HG02571 (cell line): ENCODE measurements around the gene LMBRD2.
A peak's percentile ranks its signal among the peaks of the same experiment; 100 is the strongest.

ENCODE experiments used
- ATAC-seq: cut with Tn5 transposase; IDR thresholded peaks from one replicate; pipeline ENCODE4 v1.9.1; 2021; ENCODE audit warnings: mild to moderate bottlenecking, moderate library complexity; ENCODE audit not compliant: unreplicated experiment

Gene LMBRD2

GRCh38 chr5:36111238-36111637 is 40.4 kb downstream of the LMBRD2 start:
- no peak for ATAC-seq

- no peak for ATAC-seq
These were observed 42.8 kb downstream of the LMBRD2 start for GRCh38 chr5:36108758-36109460.

- ATAC-seq, result no peak
These were observed 45.9 kb downstream of the LMBRD2 start for GRCh38 chr5:36105819-36106218.

GRCh38 chr5:36099748-36100147 is 51.9 kb downstream of the LMBRD2 start:
- no peak for ATAC-seq

GRCh38 chr5:36096486-36096885 is 55.2 kb downstream of the LMBRD2 start:
- ATAC-seq, result no peak

- peak; percentile 72 for ATAC-seq
These were observed 61.7 kb downstream of the LMBRD2 start for GRCh38 chr5:36089989-36090388.

GRCh38 chr5:36079200-36079781 is 72.4 kb downstream of the LMBRD2 start:
- ATAC-seq, result peak; percentile 88

- no peak for ATAC-seq
These were observed 73.3 kb downstream of the LMBRD2 start for GRCh38 chr5:36078430-36078829.

GRCh38 chr5:36073595-36074216 is 78.0 kb downstream of the LMBRD2 start:
- peak; percentile 64 for ATAC-seq

- peak; percentile 84 for ATAC-seq
These were observed 80.8 kb downstream of the LMBRD2 start for GRCh38 chr5:36070687-36071571.

GRCh38 chr5:36068751-36069281 is 82.9 kb downstream of the LMBRD2 start:
- no peak for ATAC-seq

GRCh38 chr5:36066540-36067210 is 85.0 kb downstream of the LMBRD2 start, which contains the start of gene UGT3A2:
Gene UGT3A2 (minus strand): TSS chr5:36066882. CDS start chr5:36066789, 93 bp downstream.
- no peak for ATAC-seq

- no peak for ATAC-seq
These were observed 85.6 kb downstream of the LMBRD2 start for GRCh38 chr5:36066001-36066539.

GRCh38 chr5:36060420-36060887 is 91.2 kb downstream of the LMBRD2 start:
- ATAC-seq, result peak; percentile 47

GRCh38 chr5:36059571-36060419 is 91.9 kb downstream of the LMBRD2 start:
- no peak for ATAC-seq

GRCh38 chr5:36058776-36059175 is 92.9 kb downstream of the LMBRD2 start:
- no peak for ATAC-seq

GRCh38 chr5:36057386-36057785 is 94.3 kb downstream of the LMBRD2 start:
- ATAC-seq, result no peak

- ATAC-seq, result no peak
These were observed 95.3 kb downstream of the LMBRD2 start for GRCh38 chr5:36056422-36056821.

- ATAC-seq, result no peak
These were observed 95.7 kb downstream of the LMBRD2 start for GRCh38 chr5:36055984-36056383.
